Measurements from ENCODE around the gene GCDH. TPM values are rescaled to one million over a fixed set of nuclear protein-coding genes. Genes with fewer than 3 reads are reported as not detected.

GCDH gene
- total RNA-seq, 4 donors from 2014 or later, result 31.2 to 63.7 (median 46.7) TPM

DNA sequence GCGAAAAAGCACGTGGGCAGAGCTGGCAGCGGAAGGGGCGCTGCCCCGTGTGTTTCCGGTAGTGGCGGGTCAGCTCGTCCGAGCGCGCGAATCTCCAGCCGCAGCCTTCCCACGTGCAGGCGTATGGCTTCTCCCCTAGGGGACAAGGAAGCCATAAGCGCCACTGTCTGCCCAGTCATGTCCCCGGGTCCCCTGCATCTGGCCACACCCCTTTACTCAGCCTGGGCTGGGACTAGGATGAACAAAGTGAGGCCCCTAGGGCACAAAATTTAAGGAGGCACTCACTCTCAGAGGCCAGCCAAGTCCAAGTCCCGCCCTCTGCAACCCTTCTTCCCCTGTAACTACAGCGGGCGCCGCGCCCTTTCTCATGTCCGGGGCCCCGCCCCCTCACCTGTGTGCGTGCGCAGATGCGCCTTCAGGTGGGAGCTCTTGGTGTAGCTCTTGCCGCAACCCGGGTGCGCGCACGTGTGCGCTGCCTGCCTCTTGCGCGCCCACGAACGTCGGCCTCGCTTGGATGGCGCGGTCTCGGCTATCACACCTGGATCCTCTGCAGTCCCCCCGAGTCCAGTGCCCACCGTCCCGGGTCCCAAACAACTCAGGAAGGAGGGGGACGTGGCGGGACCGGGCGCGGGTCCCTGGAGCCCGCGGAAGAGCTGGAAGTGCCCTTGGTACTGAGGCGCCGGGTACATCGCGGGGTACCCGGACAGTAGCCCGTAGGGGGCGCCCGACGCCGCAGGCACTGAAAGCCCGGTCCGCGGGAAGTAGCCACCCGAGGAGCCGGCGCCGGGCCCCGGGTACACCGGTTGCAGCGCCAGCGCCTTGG lies 5.8 kb upstream of the GCDH start:
- peak; percentile 93 to 94 for DNase-seq
- no peaks in the 10 kb centered on the region for H3K9me3 ChIP-seq
- peak in 1 of 2 donors; percentile 43 for TF ChIP-seq POLR2A (IDR thresholded peaks at IDR 0.05)
- TF ChIP-seq, protein P1, sequence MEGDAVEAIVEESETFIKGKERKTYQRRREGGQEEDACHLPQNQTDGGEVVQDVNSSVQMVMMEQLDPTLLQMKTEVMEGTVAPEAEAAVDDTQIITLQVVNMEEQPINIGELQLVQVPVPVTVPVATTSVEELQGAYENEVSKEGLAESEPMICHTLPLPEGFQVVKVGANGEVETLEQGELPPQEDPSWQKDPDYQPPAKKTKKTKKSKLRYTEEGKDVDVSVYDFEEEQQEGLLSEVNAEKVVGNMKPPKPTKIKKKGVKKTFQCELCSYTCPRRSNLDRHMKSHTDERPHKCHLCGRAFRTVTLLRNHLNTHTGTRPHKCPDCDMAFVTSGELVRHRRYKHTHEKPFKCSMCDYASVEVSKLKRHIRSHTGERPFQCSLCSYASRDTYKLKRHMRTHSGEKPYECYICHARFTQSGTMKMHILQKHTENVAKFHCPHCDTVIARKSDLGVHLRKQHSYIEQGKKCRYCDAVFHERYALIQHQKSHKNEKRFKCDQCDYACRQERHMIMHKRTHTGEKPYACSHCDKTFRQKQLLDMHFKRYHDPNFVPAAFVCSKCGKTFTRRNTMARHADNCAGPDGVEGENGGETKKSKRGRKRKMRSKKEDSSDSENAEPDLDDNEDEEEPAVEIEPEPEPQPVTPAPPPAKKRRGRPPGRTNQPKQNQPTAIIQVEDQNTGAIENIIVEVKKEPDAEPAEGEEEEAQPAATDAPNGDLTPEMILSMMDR (IDR thresholded peaks at IDR 0.05), result peak; percentile 44 to 74 (median 56)
- peak overlapping the region in 1 of 3 donors; percentile 33 for H3K4me3 ChIP-seq (replicated peaks in 1 of 3)
- WGBS, 2 donors, result 10 to 17% methylated on average over 15 to 24 of the region's 73 CpGs
- H3K27me3 ChIP-seq, result no peaks in the 10 kb centered on the region
- no peaks in the 10 kb centered on the region for H3K36me3 ChIP-seq
- H3K27ac ChIP-seq, result peak overlapping the region in 1 of 3 donors; percentile 41
- peaks cover 14 to 19% of the 10 kb centered on the region in 2 donors for H3K4me1 ChIP-seq
- intact Hi-C loops (cut with DNase I), result loop anchor here (10.0 kb wide), 1 partner anchor 50 kb away; the partner anchor contains the start of genes CALR and FARSA

DNA sequence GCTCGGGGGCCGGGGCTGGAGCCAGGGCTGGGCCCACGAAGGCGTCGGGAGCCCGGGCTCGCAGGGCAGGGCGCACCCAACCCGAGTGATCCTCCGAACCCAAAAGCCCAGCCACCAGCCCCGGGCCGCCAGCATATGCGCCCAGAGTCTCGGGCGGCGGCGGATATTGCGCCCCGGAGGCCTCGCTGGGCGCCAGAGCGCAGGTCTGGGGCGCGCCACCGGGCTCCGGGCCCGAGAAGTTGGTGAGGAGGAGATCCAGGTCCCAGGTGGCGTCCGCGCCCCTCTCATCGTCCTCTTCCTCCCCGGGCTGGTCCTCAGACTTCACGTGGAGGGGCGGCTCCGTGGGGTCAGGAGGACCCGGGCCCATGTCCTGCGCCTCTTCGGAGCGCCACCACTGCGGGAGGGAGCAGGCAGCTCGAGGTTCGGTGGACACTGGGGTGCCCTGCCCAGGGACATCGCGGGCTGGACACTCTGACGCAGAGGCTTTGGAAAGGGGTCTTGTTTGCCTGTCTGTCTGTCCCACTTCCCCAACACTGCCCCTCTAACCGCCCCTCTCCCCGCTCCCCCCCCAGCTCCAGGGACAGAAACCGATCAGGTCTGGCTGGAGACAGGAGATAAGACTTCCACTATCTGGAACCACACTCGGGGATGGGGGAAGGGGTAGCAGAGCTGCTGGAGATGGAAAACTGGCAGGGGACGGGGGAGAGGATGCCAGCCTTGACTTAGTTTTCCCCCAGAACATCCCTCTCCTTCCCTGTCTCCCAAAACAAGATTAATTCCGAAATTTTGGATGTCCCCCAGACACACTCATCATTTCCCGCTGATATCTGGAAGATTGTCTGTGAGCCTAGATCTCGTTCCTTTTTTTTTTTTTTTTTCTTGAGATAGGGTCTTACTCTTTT lies 5.0 kb upstream of the GCDH start:
- Histone ChIP-seq H3K27ac (peak overlapping the region in 1 of 3 donors; percentile 41), H3K4me1 (peaks cover 12 to 14% of the 10 kb centered on the region in 2 donors), H3K9me3 (no peaks in the 10 kb centered on the region), H3K36me3 (no peaks in the 10 kb centered on the region), H3K27me3 (no peaks in the 10 kb centered on the region), H3K4me3 (replicated peaks in 1 of 3) (peak overlapping the region in 1 of 3 donors; percentile 33)
- DNase-seq, result no peak
- WGBS, 2 donors, result 27 to 31% methylated on average over 11 to 16 of the region's 53 CpGs
- intact Hi-C loops (cut with DNase I), result loop anchor here (2.0 to 10.0 kb wide), 2 partner anchors 49 to 79 kb away; partner anchors contain the start of genes CALR and FARSA
- TF ChIP-seq, protein P1 (IDR thresholded peaks at IDR 0.05), result peak in 2 of 6 experiments; percentile 0 to 11
- no peak for TF ChIP-seq POLR2A (IDR thresholded peaks at IDR 0.05)

DNA sequence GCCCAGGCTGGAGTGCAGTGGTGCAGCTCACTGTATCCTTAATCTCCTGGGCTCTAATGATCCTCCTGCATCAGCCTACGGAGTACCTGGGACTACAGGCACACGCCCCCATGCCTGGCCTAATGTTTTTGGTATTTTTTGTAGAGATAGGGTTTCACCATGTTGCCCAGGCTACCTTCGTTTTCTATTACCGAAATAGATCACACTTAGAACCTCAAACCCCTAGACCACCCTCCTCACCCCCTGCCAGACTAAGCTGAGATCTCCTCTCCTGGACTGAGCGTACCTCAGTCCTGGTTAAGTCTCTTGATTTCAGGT lies 4.3 kb upstream of the GCDH start:
- Histone ChIP-seq H3K9me3 (no peaks in the 10 kb centered on the region), H3K27me3 (no peaks in the 10 kb centered on the region), H3K4me1 (peaks cover 14 to 16% of the 10 kb centered on the region in 2 donors), H3K4me3 (replicated peaks in 1 of 3) (no peak overlapping the region), H3K27ac (no peak overlapping the region), H3K36me3 (no peaks in the 10 kb centered on the region)
- intact Hi-C loops (cut with DNase I), result loop anchor here (2.0 to 10.0 kb wide), 2 partner anchors 48 to 78 kb away; partner anchors contain the start of genes CALR and FARSA
- 84 to 91% methylated on average over 5 of the region's 5 CpGs for WGBS, 2 donors
- no peak for DNase-seq
- TF ChIP-seq, protein P1 (IDR thresholded peaks at IDR 0.05), result no peak
- TF ChIP-seq POLR2A (IDR thresholded peaks at IDR 0.05), result no peak

DNA sequence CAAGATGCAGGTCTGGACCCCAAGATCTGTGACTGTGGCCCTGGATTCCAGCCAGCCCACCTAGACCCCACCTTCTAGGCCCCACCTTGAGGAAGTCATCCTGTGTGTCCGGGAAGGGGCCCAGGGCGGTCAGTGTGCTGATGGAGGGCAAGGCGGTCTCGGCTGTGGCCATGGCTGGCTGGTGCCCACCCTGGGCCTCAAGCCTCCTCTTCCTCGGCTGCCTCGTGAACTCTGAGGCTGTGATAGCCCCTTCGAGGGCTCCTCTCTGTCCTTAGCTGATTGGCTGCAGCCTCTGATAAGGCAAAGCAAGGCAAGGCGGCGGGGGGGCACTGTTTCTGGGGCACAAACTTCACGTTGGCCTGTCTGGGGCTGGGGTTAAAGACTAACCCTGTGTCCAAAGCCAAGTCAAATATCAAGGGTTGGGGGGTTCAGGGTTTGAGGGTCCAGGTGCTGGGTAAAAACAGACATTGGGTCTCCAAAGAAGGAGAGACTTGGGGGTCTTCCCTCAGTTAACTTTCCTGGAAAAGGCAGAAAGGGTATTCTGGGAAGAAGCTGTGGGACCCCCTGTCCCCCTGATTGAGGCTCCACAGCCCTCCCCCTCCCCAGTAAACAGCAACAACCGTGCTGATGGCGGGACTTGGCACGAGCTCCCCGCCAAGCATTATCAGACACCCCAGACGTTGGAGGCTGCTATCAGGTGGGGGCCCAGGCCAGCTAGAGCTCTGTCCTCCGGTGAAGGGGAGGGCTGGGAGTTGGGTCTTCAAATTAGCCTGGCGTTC lies 3.8 kb upstream of the GCDH start, which contains the start of gene KLF1:
KLF1 (minus strand) TSS at position 233 of the 779 bp plus-strand sequence; CDS start at position 172, 61 bp downstream.
- WGBS, 2 donors, result 71 to 75% methylated on average over 7 to 11 of the region's 17 CpGs
- no peaks in the 10 kb centered on the region for H3K27me3 ChIP-seq
- intact Hi-C loops (cut with DNase I), result loop anchor here (2.0 to 10.0 kb wide), 2 partner anchors 48 to 78 kb away; partner anchors contain the start of genes CALR and FARSA
- no peaks in the 10 kb centered on the region for H3K36me3 ChIP-seq
- DNase-seq, result no peak
- no peak for TF ChIP-seq POLR2A (IDR thresholded peaks at IDR 0.05)
- TF ChIP-seq, protein P1 (IDR thresholded peaks at IDR 0.05), result no peak
- H3K9me3 ChIP-seq, result no peaks in the 10 kb centered on the region
- peaks cover 19 to 22% of the 10 kb centered on the region in 2 donors for H3K4me1 ChIP-seq
- no peak within 1 kb of the TSS for H3K27ac ChIP-seq
- no peak within 1 kb of the TSS for H3K4me3 ChIP-seq (replicated peaks in 1 of 3)
